Umbilical cord (tissue), 2 donors: ENCODE measurements around the gene RAI1. TPM values are rescaled to one million over a fixed set of nuclear protein-coding genes. Genes with fewer than 3 reads are reported as not detected.

Source experiments
- DNase-seq: peaks from one replicate; pipeline ENCODE4 v3.0.0-alpha.2; 2015; ENCODE audit warnings: low spot score
- total RNA-seq: library from RNA; depleted of rRNA; stranded (reverse); fragments of >200 nt; gene quantifications from one replicate; pipeline ENCODE4 v1.2.3, GENCODE V29; 2014; ENCODE audit warnings: low replicate concordance; ENCODE audit not compliant: insufficient read depth

The RAI1 gene
- total RNA-seq, 1 donor from 2014 or later: 6.3 TPM

DNA sequence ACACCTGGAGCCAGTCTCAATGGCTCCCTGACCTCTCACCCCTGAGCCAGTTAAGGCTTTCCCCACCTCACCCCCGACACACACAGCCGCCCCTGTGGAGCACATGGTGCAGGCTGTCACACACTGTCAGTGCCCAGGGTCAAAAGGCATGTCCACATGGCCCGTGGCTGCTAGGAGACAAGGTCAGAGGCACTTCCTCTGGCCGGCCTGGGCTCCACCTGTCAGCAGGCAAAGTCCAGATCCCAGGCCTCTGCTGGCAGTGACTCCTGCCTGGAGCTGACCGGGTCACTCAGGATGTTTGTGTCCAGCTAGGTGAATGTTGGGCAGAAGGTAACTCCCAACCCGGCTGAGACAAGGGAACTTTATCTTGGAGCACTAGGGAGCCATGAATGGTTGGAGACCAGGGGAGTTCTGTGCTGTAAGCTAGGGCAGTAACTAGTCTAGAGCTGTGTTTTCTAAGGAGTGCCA lies 149.5 kb downstream of the RAI1 start:
- DNase-seq: no peak

DNA sequence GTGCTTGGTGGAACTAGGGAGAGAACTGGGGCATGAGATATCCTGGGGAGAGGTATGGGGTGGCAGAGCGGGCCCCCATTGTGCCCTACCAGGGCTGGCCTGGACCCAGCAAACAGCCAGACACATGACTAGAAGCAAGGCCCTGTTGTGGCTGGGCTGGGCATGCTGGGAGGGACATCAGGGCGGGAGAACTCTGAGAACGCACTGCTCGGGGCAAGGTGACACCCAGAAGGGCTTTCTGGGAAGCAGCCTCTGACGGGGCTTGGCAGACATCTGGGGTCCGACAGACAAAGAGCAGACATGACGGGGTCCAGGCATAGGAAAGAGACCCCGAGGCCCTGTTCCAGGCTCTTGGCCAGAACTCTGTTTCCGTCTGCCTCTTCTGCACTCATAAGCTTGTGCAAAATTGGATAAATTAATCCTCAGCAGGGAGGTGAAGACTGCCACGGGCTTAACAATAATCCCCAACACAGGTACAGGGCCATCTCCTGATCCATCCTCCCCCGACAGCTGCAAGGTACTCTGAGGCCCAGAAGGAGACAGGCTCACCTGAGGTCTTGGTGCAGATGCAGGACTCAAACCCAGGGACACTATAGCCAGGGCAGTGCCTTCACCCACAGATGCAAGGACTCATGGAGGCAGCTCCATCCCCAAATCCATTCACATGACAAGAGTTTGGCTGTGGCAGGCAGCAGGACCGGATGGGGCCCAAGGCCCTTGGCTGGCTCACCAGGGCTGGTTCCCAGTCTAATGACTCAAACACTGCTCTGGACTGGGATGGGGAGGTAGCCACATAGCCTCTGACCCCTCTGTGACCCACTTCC lies 150.2 kb downstream of the RAI1 start:
- peak; percentile 69 for DNase-seq

DNA sequence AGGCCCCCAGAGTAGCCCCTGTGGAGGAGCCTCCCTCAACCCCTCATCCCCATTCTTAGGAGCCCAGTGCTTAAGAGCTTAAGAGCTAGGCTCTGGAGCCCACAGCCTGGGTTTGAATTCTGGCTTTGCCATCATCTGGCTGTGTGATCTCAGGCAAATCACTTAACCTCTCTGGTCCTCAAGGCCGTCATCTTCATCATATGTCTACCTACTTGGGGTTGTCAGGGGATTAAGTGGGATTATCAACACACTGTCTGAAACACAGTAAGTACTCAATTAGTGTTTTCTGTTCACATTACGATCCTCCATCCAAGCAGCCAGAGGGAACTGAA lies 150.7 kb downstream of the RAI1 start:
- no peak for DNase-seq

DNA sequence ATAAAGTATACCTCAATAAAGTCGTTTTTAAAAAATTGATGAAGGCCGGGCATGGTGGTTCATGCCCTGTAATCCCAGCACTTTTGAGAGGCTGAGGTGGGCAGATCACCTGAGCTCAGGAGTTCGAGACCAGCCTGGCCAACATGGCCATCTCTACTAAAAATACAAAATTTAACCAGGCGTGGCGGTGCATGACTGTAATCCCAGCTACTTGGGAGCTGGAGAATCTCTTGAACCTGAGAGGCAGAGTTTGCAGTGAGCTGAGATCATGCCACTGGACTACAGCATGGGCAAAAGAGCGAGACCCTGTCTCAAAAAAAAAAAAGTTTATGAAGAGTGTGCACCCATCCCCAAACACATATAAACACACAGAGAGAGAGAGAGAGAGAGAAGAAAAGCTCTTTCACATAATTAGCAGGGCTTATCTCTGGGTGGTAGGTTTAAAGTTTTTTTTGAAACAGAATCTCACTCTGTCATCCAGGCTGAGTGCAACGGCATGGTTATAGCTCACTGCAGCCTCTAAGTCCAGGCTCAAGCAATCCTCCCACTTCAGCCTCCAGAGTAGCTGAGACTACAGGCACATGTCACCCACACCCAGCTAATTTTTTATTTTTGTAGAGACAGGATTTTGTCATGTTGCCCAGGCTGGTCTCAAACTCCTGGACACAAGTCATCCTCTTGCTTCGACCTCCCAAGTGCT lies 152.6 kb downstream of the RAI1 start:
- DNase-seq: no peak

DNA sequence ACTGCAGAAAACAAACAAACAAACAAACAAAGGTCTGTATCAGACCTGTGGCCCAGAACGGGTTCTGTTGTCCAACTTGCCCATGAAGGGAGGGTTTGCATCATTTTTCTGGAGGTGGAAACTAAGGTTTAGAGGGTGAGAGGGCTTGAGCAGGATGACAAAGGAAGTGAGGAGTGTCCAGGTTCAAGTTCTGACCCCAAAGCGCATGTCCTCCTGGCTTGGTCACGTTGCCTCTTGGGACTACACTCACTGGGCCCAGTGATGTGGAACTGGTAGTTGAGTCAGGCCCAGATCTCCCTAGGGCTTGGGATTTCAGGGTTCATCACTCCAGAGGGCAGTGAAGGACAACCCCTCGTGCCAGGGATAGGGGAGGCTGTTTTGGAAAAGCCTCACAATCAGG lies 153.7 kb downstream of the RAI1 start:
- DNase-seq: no peak

DNA sequence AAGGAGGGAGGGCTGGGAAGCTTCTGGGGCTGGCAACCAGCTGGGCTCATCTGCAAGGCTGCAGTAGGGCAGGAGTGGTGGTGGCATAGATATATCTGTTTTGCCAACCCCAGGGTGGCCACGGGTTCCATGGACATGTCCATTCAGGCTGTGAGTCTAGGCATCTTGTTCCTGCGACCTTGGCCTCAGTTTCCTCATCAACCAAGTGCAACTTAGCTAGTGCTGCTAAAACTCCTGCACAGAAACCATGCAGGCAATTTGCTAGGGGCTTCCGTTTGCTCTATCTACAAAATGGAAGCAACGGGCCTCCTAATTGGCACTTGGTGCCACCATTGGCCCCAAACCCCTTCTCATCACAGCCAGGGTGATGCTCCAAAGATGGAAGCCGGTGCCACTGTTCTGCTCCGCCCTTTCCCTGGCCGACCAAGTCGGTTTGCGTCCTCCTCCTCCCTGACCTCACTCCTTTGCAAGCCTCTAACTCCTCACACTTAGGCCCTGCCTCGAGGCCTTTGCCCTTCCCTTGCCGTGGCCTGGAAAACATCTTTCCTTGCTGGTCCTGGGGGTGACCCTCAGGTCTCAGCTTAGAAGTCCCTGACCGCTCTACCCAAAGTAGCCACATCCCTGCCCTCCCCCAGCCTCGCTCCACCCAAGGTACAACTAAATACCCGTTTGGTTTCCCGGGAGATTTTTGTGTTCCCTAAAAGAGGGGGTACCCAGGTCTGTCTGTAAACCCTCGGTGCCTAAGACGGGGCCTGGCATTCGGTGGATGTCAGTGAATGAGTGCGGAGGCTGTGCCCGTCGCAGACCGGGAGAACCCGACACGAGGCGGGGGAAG lies 154.4 kb downstream of the RAI1 start:
- DNase-seq: no peak

DNA sequence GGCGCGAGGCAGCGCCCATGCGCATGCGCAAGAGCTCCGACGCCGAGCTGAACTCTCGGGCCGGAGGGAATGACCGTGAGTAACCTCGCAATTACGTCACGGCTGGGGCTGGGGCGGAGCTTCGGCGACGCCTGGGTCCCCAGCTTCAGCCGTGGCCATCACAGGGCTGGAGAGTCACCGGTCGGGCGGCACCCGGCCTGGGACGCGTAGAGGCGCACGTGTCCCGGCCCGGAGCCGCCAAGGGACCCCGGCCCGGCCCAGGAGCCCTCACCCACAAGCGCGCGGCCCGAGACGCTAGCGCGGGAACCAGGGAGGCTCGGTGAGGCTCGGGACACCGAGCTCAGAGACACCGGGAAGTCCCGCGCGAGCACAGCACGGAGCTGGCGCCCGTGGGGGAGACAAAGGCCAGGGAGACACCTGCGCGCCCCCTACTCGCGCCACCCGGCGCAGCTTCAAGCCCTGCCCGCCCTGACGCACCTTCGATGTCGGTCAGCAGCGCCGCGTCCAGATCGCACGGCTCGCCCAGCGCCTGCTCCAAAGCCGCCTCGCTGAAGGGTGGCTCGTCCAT lies 155.1 kb downstream of the RAI1 start:
- peak; percentile 97 for DNase-seq

DNA sequence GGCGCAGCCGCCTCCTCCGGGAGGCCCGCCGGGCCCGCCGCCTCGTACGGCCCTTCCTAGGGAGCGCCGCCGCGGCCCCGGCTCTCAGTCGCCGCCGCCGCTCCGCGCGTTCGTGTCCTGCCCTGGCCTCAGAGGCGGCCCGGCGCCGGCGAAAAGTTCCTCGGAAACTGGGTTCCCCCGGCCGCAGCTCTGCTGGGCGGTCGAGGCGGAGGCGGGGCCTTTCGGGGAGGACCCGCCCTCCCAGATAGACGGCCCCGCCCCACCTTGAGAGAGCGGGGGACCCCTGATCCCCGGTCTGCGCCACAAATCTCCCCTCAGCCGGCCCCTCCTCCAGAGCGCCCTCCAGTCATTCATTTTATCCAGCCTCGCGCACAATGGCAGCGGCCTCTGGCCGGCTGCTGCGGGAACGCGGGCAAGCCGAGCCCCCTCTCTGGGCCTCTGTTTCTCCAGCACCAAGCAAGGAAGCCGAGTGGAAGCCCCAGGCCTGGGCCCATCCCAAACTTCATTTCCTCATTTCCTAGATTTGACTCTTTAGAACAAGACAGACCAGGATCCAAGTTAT lies 155.6 kb downstream of the RAI1 start, which contains the start of gene SREBF1:
SREBF1 (minus strand) TSS at position 169 of the 562 bp plus-strand sequence. CDS start 169 bp downstream, outside the sequence.
- peak; percentile 76 for DNase-seq

DNA sequence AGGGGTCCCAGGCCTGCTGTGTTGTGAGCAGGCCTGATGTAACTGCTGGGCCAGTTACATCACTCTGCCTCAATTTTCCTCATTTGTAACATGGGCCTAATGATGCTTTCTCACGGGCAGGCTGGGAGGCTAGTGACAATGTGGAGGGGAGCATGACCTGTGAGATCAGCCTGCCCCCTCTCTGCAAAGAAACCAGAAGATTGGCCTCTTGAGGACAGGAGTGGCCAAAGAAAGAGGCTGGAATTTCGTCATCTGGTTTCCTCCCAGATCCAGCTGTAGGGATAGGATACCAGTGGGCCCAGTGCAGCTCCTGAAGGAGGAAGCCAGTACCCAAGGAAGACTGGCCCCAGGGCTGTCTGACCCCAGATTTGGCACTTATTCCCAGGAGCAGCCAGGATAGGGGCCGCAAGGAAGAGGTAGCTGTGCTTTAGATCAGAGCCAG lies 156.1 kb downstream of the RAI1 start:
- DNase-seq: no peak

DNA sequence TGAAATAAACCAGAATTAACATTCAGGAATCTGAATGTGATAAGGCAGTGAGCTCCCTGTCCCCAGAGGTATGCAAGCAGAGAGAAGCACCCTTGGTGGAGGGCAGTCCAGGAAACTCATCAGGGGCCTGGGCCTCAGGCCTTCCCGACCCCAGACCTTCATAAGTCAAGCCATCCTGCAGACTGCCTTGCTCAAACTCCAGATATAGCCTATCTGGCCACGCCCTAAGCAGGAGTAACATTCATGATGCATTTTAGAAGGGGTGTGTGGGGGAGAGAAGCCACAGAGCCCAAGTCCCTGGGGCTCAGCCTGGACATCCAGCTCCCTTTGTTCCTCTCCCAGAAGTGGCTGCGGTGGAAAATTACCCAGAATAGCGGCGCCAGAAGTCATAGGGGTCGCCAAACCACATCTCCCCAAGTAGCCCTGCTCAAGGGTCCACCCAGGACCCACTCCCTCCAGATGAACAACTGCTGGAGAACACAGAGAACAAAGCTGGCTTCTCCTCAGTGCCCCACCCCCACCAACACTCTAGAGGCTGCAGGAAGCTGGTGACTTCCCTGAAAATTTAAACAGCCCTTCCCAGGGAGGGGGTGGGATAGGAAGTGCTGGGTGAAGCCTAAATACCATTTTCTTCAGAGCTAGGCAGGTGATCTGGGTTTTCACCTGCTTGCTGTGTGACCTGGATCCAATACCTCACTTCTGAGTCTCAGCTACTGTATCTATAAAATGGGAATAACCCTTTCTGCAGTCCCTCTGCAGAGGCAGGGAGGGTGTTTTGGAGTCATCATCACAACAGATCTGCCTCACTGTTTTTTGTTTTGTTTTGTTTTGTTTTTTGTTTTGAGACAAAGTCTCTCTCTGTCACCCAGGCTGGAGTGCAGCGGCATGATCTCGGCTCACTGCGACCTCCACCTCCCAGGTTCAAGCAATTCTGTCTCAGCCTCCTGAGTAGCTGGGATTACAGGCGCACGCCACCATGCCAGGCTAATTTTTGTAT lies 157.0 kb downstream of the RAI1 start:
- peak; percentile 66 for DNase-seq

DNA sequence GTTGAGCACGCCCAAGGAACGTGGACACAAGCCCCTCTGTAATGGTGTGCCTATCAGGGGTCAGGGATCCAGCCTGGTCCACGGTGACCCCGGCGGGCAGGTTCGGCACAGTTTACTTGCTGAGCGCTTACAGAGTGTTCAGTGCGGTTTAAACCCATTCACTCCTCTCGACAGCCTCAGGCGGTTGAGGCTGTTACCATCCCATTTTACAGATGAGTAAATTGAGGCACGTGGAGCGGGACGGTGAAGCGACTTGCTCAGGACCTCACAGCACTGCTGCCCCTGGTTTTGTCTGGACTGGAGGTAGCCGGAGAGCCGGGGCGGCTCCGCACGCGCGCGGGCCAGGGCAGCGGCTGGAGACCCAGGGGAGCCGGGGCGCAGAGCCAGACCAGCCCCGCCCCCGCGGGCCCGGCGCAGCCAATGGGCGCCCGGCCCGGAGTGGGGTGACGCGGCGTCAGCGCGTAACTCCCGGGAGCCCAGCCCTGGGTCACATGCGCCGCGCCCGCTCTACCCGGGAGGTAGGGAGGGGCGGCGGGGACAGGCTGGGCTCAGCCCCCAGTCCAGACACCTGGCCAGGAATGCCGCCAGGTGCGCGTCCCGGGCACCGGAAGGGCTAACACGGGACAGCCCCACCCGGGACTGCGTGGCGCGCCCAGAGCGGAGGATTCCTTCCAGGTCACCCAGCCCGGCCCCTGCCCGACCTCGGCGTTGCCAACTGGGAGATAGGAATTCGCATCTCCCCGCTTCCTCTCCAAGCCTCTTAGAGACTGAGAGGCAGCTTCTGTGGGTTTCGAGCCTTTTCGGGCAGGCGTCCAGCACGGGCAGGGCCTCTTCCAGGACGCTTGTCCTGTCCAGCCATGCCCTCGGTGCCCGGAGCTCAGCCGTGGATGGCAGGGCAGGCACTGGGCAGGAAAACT lies 158.8 kb downstream of the RAI1 start:
- peak; percentile 91 for DNase-seq

DNA sequence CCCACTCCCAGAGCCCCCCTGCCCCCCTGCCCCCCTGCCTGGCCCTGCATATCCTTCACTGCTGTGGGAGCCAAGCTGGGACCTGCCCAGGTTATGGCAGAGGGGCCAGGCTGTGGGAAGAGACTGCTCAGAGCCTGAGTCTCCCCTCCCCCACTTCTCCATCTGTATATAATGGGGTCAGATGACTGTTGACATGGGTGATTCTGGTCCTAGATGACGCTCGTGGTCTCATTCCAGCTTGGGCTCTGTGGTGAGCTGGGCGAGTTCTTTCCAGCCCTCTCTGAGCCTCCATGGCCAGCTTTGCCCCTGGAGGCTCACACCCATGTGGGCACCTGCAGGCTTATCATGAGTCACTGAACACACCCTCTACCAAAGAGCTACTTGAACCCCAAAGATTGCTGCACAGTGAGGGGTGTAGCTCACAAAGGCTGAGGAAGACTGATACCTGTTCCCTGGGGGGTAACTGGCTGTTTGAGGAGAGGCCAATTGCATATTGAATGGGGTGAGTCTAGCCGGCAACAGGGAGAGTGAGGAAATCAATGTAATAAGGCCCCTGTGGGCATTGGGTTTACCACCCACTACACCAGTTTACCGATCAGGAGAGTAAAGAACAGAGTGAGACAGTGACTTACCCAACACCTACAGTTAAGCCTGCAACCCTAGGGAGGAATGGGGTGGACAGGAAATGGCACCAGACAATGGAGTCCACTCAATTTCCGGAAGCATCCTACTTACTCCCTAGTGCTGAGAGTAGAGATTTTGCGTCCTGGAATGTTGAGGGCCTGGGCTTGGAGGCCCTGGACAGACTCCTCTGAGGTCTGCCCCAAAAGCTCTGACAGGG lies 159.7 kb downstream of the RAI1 start:
- peak; percentile 26 for DNase-seq

DNA sequence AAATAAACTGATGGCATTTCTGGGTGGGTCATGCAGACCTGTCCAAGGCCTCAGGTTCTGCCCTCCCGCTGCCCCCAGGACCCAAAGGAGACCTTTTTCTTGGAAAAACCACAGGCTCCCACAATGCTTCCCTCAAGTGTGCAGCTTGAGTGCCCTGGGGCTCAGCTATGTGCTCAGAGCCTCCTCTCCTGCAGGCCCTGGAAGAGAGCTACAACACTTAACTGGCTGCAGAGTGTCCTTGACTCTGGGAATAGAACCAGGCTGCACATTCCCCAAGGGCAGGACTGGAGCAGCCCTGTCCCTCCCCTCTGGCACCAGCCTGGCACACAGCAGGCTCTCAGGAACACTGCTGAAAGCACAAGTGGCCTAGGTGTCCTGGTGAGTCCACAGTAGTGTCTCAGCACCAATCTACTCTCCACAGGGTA lies 160.4 kb downstream of the RAI1 start:
- peak; percentile 19 for DNase-seq

DNA sequence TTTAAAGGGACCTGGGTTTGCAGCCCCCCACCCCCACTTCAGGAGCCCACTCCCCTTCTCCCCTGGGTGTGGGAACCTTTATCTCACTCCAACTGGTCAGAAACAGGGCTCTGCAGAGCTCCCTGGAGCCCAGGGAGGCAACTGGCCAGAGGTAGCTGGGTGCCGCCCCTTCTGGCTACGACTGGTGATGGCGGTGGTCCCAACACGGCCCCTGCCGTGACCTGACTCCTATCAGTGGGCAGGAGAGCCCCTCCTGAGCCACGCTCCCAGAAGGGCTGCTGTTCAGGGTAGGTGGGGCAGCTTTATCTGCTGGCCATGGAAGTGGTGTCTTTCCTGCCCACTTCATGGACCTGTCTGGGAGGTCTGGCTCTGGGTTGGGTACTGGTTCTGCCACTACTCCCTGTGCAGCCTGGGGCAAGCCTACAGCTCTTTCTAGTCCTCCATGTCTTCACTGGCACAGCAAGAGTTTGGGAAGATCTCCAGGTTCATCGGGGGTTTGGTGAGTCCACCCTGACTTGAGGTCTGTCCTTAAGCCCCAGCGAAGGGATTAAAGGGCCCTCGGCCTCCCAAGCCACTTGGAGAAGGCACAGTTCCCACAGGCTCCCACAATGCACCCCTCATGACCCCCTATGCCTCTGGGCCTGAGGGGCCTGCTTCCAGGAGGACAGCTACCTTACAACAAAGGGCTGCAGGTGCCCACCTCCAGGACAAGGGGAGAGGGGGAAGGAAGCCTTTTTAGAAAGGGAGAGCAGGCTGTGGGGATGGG lies 161.0 kb downstream of the RAI1 start:
- no peak for DNase-seq

DNA sequence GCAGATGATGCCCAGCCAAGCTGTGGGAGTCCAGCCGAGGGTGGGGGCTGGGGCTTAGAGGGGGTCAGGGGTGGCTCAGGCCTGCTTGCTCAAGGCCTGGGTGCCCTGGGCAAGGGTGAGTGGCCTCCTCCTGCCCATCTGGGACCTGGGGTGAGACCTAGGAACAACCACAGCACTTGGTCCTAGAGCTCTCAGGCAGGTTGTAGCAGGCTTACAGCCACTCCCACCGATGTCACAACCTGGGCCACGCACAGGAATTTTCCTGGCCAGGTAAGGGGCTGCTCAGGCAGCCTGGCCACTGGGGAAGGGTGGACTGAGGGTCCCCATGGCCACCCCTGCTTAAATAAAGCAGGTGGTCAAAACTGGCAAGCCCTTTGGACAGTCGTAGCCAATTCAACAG lies 161.8 kb downstream of the RAI1 start:
- no peak for DNase-seq

DNA sequence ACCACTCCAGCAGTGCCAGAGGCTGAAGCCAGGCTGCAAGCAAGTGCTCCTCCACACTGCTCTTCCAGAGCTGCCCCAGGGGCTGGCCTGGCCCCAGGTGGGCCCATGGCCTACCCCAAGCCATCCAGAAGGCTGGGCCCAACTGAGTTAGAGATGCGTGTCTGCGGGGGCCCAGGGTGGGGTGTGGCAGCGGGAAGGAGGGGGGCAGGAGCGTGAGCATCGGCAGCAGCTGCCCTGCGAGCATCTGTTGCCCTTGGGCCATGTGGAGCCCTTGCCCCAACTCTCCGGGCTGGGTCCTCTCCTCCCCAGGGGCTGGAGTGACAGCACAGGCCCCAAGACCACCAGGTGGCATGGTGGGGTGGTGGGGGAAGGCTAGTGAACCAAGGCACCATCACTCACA lies 162.8 kb downstream of the RAI1 start:
- DNase-seq: no peak

DNA sequence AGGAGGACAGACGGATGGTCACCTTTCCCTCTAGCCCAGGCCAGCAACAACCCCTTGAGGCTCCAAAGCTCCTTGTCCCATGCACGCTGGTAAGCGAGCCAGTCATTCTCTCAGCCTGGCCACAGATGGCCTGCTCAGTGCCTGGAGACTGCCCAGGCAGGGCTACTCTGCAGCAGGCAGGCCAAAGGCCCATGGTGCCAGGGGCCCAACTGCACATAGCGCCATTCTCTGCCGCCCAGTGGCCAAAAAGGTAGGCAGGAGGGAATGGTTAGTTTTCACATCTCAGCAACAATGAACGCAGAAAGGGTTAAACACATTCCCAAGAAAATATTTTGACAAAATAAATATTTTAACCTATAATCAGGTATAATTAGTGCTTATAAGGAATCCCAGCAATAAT lies 163.2 kb downstream of the RAI1 start:
- DNase-seq: no peak
